NCI-H748 treated with DMSO at 0.1 percent for 48 hours (cell line): ENCODE measurements around the gene EML4.
"Not testable (repeated sequence)": the region's sequence is repeated elsewhere in the genome, so short reads cannot be mapped to it uniquely, and the experiment has no call there.

Experiments
- DNase-seq: peaks from one replicate; lab custom pipeline; 2025; lab: John Stamatoyannopoulos, UW

The EML4 gene

GRCh38 chr2:42335514-42336104, 166.5 kb downstream of the EML4 start:
- no peak for DNase-seq

GRCh38 chr2:42336361-42336965, 167.3 kb downstream of the EML4 start:
- no peak for DNase-seq

GRCh38 chr2:42337356-42337820, 168.2 kb downstream of the EML4 start:
- no peak for DNase-seq

- no peak for DNase-seq
Observed at GRCh38 chr2:42337846-42338566, 168.9 kb downstream of the EML4 start.

GRCh38 chr2:42338567-42339190, 169.5 kb downstream of the EML4 start:
- no peak for DNase-seq

- no peak for DNase-seq
Observed at GRCh38 chr2:42339191-42339912, 170.2 kb downstream of the EML4 start.

GRCh38 chr2:42340045-42340937, 171.1 kb downstream of the EML4 start:
- no peak for DNase-seq

GRCh38 chr2:42340938-42341636, 171.9 kb downstream of the EML4 start:
- no peak for DNase-seq

- no peak for DNase-seq
Observed at GRCh38 chr2:42342061-42342794, 173.1 kb downstream of the EML4 start.

- DNase-seq: no peak
Observed at GRCh38 chr2:42342795-42343241, 173.7 kb downstream of the EML4 start.

GRCh38 chr2:42345986-42346385, 176.8 kb downstream of the EML4 start:
- no peak for DNase-seq

GRCh38 chr2:42346856-42347255, 177.7 kb downstream of the EML4 start:
- DNase-seq: not testable (repeated sequence)

- not testable (repeated sequence) for DNase-seq
Observed at GRCh38 chr2:42347518-42347917, 178.4 kb downstream of the EML4 start.

GRCh38 chr2:42348113-42348805, 179.1 kb downstream of the EML4 start:
- no peak for DNase-seq

- DNase-seq: no peak
Observed at GRCh38 chr2:42350434-42351063, 181.4 kb downstream of the EML4 start.

- DNase-seq: no peak
Observed at GRCh38 chr2:42351864-42352263, 182.7 kb downstream of the EML4 start.

- DNase-seq: no peak
Observed at GRCh38 chr2:42353792-42354429, 184.8 kb downstream of the EML4 start.
